Measurements from ENCODE around the gene ZNF784.
A peak's percentile ranks its signal among the peaks of the same experiment; 100 is the strongest.

ZNF784 gene, protein sequence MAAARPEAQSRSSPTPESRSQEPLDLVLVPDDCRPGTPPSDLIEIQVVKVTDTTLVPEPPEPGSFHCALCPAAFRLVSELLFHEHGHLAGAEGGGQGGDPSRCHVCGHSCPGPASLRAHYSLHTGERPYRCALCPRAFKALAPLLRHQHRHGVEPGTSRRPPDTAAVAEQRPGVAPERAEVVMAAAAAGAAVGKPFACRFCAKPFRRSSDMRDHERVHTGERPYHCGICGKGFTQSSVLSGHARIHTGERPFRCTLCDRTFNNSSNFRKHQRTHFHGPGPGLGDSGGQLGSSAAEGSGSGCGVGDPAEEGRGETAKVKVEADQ

DNA sequence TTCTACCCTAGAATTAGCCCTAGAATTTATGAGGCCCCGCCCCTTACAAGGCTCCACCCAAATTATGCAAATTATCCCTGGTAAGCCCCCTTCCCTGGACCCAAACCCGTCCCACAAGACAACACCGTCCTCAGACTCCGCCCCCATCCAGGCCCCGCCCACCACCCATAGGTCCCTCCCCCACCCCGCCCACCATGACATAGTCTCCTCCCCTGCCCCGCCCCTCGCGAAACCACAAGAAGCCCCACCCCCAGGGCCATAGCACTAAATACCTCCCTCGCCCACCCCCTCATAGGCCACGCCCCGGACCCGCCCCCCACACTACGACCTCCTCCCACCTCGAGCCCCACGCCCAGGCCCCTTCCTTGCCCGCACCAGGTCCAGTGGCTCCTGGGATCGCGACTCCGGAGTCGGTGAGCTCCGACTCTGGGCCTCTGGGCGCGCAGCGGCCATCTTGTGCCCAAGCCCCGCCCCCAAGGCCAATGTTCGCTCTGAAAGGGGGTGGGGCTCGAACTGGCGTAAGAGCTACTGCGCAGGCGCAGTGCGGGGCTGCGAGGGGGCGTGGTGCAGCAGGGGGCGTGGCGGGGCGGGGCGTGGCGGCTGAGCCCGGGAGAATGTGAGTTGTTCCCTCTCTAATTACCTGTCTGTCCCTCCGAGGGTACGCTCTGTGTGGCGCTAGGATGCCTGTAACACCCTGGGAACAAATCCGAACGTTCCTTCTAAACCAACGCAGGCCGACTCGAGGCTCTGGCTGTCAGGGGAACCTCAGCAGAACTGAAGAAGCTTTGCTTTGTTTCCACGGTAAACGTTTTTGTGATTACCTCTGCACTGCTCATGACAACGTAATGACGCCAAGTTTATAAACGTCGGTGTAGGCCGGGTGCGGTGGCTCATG is at the start of gene ZNF784:
Gene ZNF784, minus strand, starts transcription at position 458 of the 895 bp plus-strand sequence. Its CDS starts 5 bp downstream, at position 453.
- DNase-seq (ENCODE audit: low read depth, low spot score): peak; percentile 92
- H3K4me3 ChIP-seq (ENCODE audit: low read depth, low read length): peak within 1 kb of the TSS; percentile 70
- TF ChIP-seq CTCF (IDR thresholded peaks at IDR 0.05; ENCODE audit: low read depth, low read length): no peak
- in situ Hi-C loops (cut with HindIII; ENCODE audit: low sequenced_read_pairs): no loop called here

DNA sequence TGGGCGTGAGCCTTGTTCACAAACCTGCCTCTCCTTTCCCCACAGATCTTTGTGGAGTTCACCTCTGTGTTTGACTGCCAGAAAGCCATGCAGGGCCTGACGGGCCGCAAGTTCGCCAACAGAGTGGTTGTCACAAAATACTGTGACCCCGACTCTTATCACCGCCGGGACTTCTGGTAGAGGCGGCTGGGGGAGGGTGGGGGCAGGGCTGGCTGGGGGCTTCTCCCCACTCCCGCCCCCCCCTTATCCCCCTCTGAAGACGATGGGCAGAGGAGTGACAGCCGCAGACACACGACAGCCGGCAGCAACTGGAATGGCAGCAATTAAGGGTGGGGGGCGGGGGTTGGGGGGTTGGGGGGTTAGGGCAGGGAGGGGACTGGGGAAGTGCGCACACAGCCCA is 49.5 kb upstream of the ZNF784 start:
- no peak for DNase-seq (ENCODE audit: low read depth, low spot score)
- H3K4me3 ChIP-seq (ENCODE audit: low read depth, low read length): no peak overlapping the region
- in situ Hi-C loops (cut with HindIII; ENCODE audit: low sequenced_read_pairs): no loop called here
- no peak for TF ChIP-seq CTCF (IDR thresholded peaks at IDR 0.05; ENCODE audit: low read depth, low read length)

DNA sequence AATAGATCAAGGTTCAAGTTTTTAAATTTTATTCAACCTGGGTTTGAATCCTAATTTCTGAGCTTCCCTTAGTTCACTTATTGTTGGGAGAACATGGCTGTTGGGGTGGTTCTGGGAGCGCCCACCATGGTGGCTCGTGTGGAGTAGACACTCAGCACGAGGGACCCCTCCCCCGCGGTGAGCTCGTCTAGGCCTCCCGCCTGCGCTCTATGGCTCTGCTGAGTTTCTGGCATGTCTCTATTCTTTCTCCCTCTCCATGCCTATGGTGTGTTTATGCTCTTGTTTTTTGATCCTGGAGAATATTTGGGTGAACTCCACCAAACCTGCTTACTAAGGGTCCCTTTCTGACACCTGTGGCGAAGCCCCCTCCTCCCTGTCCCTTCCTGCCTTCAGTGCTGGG is 49.1 kb upstream of the ZNF784 start:
- in situ Hi-C loops (cut with HindIII; ENCODE audit: low sequenced_read_pairs): no loop called here
- no peak for DNase-seq (ENCODE audit: low read depth, low spot score)
- H3K4me3 ChIP-seq (ENCODE audit: low read depth, low read length): no peak overlapping the region
- TF ChIP-seq CTCF (IDR thresholded peaks at IDR 0.05; ENCODE audit: low read depth, low read length): no peak

GRCh38 chr19:55672418-55672817 is 48.1 kb upstream of the ZNF784 start:
- no peak for TF ChIP-seq CTCF (IDR thresholded peaks at IDR 0.05; ENCODE audit: low read depth, low read length)
- in situ Hi-C loops (cut with HindIII; ENCODE audit: low sequenced_read_pairs): no loop called here
- no peak for DNase-seq (ENCODE audit: low read depth, low spot score)
- H3K4me3 ChIP-seq (ENCODE audit: low read depth, low read length): no peak overlapping the region

GRCh38 chr19:55671054-55671378 is 46.6 kb upstream of the ZNF784 start:
- DNase-seq (ENCODE audit: low read depth, low spot score): no peak
- in situ Hi-C loops (cut with HindIII; ENCODE audit: low sequenced_read_pairs): no loop called here
- no peak for TF ChIP-seq CTCF (IDR thresholded peaks at IDR 0.05; ENCODE audit: low read depth, low read length)
- H3K4me3 ChIP-seq (ENCODE audit: low read depth, low read length): no peak overlapping the region

DNA sequence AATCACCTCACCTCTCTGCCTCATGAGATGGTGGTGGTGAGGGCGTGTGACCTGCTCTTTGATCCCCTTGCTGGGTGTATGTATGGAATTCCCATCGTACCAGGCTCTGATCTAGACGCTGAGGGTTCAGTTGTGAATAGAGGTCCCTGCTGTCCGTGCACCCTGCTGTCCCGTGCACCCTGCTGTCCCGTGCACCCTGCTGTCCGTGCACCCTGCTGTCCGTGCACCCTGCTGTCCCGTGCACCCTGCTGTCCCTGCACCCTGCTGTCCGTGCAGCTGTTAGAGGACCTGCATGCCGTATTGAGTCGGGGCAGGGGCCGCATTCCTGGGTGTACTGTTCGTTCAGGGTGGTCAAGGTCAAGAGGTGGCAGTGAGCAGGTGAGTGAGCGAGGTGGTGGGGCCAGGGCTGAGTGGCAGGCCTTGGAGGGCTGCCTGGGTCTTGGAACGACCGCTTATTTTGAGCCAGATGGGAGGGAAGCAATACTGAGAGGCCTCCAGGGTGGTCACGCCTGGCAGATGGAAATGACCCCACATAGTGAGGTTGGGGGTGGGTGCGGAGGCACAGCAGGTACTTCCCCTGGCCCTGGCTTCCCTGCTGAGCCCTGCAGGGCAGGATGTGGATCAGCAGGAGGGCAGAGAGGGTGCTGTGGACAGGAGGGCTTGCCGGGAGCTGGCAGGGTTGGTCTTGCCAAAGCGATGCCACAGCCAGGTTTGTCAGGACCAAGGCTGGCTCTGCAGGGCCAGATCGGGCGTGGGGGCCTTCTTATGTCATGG is 46.1 kb upstream of the ZNF784 start:
- no peak for DNase-seq (ENCODE audit: low read depth, low spot score)
- TF ChIP-seq CTCF (IDR thresholded peaks at IDR 0.05; ENCODE audit: low read depth, low read length): no peak
- no peak overlapping the region for H3K4me3 ChIP-seq (ENCODE audit: low read depth, low read length)
- in situ Hi-C loops (cut with HindIII; ENCODE audit: low sequenced_read_pairs): no loop called here
